Amniotic stem cell (primary cell): ENCODE data around the gene VTI1A.
A peak's percentile ranks its signal among the peaks of the same experiment; 100 is the strongest.

Experiments
- DNase-seq: peaks from one replicate; lab custom pipeline; 2025; lab: John Stamatoyannopoulos, UW

The VTI1A gene

GRCh38 chr10:112679392-112679791, 232.4 kb downstream of the VTI1A start:
- no peak for DNase-seq

- no peak for DNase-seq
Observed at GRCh38 chr10:112680586-112680985, 233.6 kb downstream of the VTI1A start.

- DNase-seq: no peak
Observed at GRCh38 chr10:112687647-112688046, 240.6 kb downstream of the VTI1A start.

GRCh38 chr10:112689327-112690072, 242.5 kb downstream of the VTI1A start:
- no peak for DNase-seq

- DNase-seq: no peak
Observed at GRCh38 chr10:112695539-112695938, 248.5 kb downstream of the VTI1A start.

GRCh38 chr10:112696592-112696991, 249.6 kb downstream of the VTI1A start:
- DNase-seq: no peak

- no peak for DNase-seq
Observed at GRCh38 chr10:112698133-112698817, 251.3 kb downstream of the VTI1A start.

- DNase-seq: no peak
Observed at GRCh38 chr10:112698818-112699164, 251.8 kb downstream of the VTI1A start.

- no peak for DNase-seq
Observed at GRCh38 chr10:112700215-112700671, 253.2 kb downstream of the VTI1A start.

- no peak for DNase-seq
Observed at GRCh38 chr10:112701211-112701877, 254.3 kb downstream of the VTI1A start.

- DNase-seq: no peak
Observed at GRCh38 chr10:112701878-112702255, 254.9 kb downstream of the VTI1A start.

GRCh38 chr10:112706577-112706976, 259.6 kb downstream of the VTI1A start:
- DNase-seq: no peak

GRCh38 chr10:112708461-112708860, 261.4 kb downstream of the VTI1A start:
- no peak for DNase-seq

- DNase-seq: no peak
Observed at GRCh38 chr10:112710528-112710927, 263.5 kb downstream of the VTI1A start.

GRCh38 chr10:112711366-112711765, 264.4 kb downstream of the VTI1A start:
- no peak for DNase-seq

GRCh38 chr10:112712536-112712935, 265.5 kb downstream of the VTI1A start:
- no peak for DNase-seq

GRCh38 chr10:112713411-112713810, 266.4 kb downstream of the VTI1A start:
- no peak for DNase-seq

GRCh38 chr10:112715581-112715980, 268.6 kb downstream of the VTI1A start:
- no peak for DNase-seq

- no peak for DNase-seq
Observed at GRCh38 chr10:112716076-112716475, 269.1 kb downstream of the VTI1A start.

- DNase-seq: peak; percentile 29
Observed at GRCh38 chr10:112716924-112717413, 270.0 kb downstream of the VTI1A start.

GRCh38 chr10:112720178-112720577, 273.2 kb downstream of the VTI1A start:
- no peak for DNase-seq

- DNase-seq: no peak
Observed at GRCh38 chr10:112721080-112721698, 274.2 kb downstream of the VTI1A start.
